HFFc6 (cell line): ENCODE measurements around the gene DLK1. TPM values are rescaled to one million over a fixed set of nuclear protein-coding genes. Genes with fewer than 3 reads are reported as not detected.

Source experiments
- DNase-seq: peaks from one replicate; pipeline ENCODE4 v3.0.0-alpha.2; 2018
- H3K27ac Mint-ChIP-seq: 2 replicates; pipeline ENCODE4 v1.8.0; 2020; ENCODE audit warnings: mild to moderate bottlenecking, mixed read lengths
- H3K27me3 Mint-ChIP-seq: 2 replicates; pipeline ENCODE4 v1.8.0; 2021; ENCODE audit warnings: mild to moderate bottlenecking, moderate library complexity, mixed read lengths; ENCODE audit not compliant: insufficient read depth
- H3K36me3 Mint-ChIP-seq: 2 replicates; pipeline ENCODE4 v1.8.0; 2021; ENCODE audit warnings: low read depth, mixed read lengths
- H3K4me1 Mint-ChIP-seq: 2 replicates; pipeline ENCODE4 v1.8.0; 2020; ENCODE audit warnings: low read depth, mixed read lengths
- H3K4me3 Mint-ChIP-seq: 2 replicates; pipeline ENCODE4 v1.8.0; 2020; ENCODE audit warnings: mild to moderate bottlenecking, moderate library complexity, mixed read lengths
- H3K9me3 Mint-ChIP-seq: 2 replicates; pipeline ENCODE4 v1.8.0; 2020; ENCODE audit warnings: mild to moderate bottlenecking, mixed read lengths
- CTCF ChIP-seq: fragments of 200-600 bp; sonication (generic); IDR thresholded peaks from 2 replicates; pipeline ENCODE4 v1.5.0; 2021; ENCODE audit warnings: antibody characterized with exemption, mild to moderate bottlenecking
- total RNA-seq, 6 experiments: library from RNA; stranded (reverse); fragmentation: NEBNext Ultra II Directional; extraction: Animal tissue kit (Norgen Biotek cat#: 25700); gene quantifications; 2 replicates in 1 of 6; 3 replicates in 5 of 6; pipeline ENCODE4 v1.2.3, GENCODE V29; 2021

DLK1 gene
- total RNA-seq, 6 experiments from 2014 or later, result not detected

GRCh38 chr14:100706200-100706599, 20.5 kb upstream of the DLK1 start:
- Mint-ChIP-seq H3K4me1 (peaks cover 4% of the 10 kb centered on the region; the same call in 1 of the 2 replicates), H3K27me3 (peaks cover 22% of the 10 kb centered on the region), H3K9me3 (no peaks in the 10 kb centered on the region), H3K4me3 (no peak overlapping the region), H3K36me3 (no peaks in the 10 kb centered on the region), H3K27ac (no peak overlapping the region)
- DNase-seq, result no peak
- no peak for TF ChIP-seq CTCF

DNA sequence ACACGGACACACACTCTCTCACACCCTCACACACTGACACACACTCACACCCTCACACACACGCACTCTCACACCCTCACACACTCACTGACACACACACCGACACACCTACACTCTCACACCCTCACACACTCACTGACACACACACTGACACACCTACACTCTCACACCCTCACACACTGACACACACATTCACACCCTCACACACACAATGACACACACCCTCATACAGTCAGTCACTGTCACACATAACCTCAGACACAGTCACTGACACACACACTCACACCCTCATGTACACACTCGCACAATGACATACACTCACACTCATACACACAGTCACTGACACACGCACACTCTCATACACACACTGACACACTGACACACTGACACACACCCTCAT, 19.8 kb upstream of the DLK1 start:
- DNase-seq, result no peak
- Mint-ChIP-seq H3K4me1 (peaks cover 4% of the 10 kb centered on the region; the same call in 1 of the 2 replicates), H3K27me3 (peaks cover 25% of the 10 kb centered on the region), H3K4me3 (no peak overlapping the region), H3K27ac (no peak overlapping the region), H3K9me3 (no peaks in the 10 kb centered on the region), H3K36me3 (no peaks in the 10 kb centered on the region)
- TF ChIP-seq CTCF, result no peak

DNA sequence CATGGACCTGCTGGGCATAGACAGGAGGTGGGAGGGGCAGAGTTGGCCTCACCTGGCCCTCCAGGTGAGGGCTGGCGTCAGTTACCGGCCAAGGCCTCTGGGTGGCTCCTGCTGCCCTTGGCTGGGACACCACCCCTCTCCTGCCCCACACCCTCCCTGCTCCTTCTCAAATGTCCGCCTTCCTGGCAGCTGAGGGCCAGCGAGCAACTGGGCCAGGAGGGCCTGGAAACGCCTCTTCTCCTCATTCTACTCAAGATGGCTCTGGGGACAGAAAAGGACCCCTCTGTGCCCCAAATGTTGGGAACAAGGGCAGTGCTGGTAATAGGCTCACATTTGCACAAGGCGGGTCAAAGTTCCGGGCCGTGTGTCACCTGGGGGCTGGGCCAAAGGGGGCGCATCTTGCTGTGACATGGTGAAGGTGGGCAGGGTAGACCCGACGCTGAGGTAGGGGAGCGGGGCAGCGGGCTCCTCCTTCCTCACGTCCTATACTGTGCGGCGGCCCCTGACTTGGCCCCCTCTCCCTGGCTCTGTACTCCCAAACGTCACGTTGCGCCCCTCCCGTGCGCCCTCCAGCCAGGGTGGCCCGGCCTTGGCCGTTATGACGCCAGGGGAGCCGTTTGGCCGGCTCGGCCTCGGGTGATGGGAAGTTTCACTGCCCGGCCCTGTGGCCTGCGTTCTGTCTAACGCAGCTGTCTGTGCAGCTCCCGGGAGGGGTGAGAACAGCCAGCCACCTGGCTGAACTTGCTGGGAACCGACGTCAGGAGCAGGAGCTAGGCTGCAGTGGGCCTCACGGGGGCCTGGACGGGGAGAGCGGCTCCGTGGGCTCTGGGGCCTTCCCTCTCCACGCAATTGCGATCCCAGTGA, 18.0 kb upstream of the DLK1 start:
- H3K9me3 Mint-ChIP-seq, result no peaks in the 10 kb centered on the region

DNA sequence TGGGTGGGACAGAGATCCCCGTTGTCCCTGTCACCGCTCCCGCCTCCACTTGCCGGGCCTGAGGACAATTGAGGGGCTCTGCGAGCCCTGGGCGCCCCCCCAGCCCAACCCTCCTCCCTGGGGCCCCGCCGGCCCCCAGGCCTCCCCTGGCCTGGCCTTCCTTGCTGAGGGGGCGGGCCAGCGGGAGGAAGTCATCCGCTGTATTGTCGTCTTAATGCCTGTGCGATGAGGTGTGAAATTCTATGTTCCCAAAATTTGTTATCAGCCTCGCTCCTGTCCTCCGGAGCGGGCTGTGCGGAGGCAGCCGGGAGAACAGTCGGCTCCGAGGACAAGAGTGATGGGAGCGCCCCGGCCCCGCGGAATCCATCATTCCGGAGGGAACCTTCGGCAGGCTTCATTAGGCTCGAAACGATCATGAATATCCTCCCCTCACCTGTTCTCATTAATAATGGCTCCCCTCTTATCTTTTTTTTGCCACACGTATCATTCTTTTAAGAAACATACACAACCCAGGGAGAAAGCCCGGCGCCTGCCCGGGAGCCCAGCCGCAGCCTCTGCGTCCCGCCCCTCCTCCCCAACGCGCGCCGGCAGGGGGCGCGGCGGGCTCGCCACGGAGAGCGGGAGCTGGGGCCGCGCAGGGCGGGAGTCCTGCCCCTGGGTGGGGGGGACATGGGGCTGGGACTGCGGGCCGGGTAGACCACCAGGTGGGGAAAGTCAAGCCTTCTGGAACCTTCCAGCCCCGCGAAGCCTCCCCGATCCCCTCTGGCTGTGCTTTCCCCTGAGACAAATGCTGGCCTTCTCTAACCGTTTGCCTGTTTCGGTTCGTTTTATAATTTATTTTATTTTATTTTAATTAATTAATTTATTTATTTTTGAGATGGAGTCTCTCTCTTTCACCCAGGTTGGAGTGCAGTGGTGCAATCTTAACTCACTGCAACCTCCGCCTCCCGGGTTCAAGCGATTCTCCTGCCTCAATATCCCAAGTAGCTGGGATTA, 17.1 kb upstream of the DLK1 start:
- Mint-ChIP-seq H3K4me3 (peak overlapping the region; percentile 42; the same call in 1 of the 2 replicates), H3K4me1 (peaks cover 4% of the 10 kb centered on the region; the same call in 1 of the 2 replicates), H3K27me3 (peaks cover 21% of the 10 kb centered on the region), H3K9me3 (no peaks in the 10 kb centered on the region), H3K36me3 (no peaks in the 10 kb centered on the region), H3K27ac (no peak overlapping the region)
- peak; percentile 80 for TF ChIP-seq CTCF
- DNase-seq, result no peak

More for the DNA sequence above, 18.0 kb upstream of the DLK1 start:
- no peak for DNase-seq
- Mint-ChIP-seq H3K4me3 (no peak overlapping the region), H3K36me3 (no peaks in the 10 kb centered on the region), H3K4me1 (peaks cover 4% of the 10 kb centered on the region; the same call in 1 of the 2 replicates), H3K27ac (no peak overlapping the region), H3K27me3 (peaks cover 25% of the 10 kb centered on the region)
- TF ChIP-seq CTCF, result 0 out of 2 replicates have a peak, but pooled peaks have one; percentile 12

GRCh38 chr14:100710391-100710790, 16.3 kb upstream of the DLK1 start:
- peaks cover 16% of the 10 kb centered on the region for H3K27me3 Mint-ChIP-seq
- DNase-seq, result no peak
- TF ChIP-seq CTCF, result no peak
- H3K9me3 Mint-ChIP-seq, result no peaks in the 10 kb centered on the region
- H3K4me3 Mint-ChIP-seq, result no peak overlapping the region
- H3K36me3 Mint-ChIP-seq, result no peaks in the 10 kb centered on the region
- H3K4me1 Mint-ChIP-seq, result peaks cover 4% of the 10 kb centered on the region; the same call in 1 of the 2 replicates
- H3K27ac Mint-ChIP-seq, result no peak overlapping the region
